CD14-positive monocyte (primary cell): ENCODE results near the gene HES4. TPM values are rescaled to one million over a fixed set of nuclear protein-coding genes. Genes with fewer than 3 reads are reported as not detected.
A peak's percentile ranks its signal among the peaks of the same experiment; 100 is the strongest.

Experiments used
- DNase-seq, 3 donors: peaks; one replicate each; pipeline ENCODE4 v3.0.0-alpha.2; 2011 to 2022
- H2AFZ ChIP-seq: 2 replicates; pipeline ENCODE4 v1.6.0; 2012; ENCODE audit warnings: mild to moderate bottlenecking, low read depth, low read length, inconsistent platforms; ENCODE audit not compliant: insufficient read depth, poor library complexity, severe bottlenecking
- H3K27ac ChIP-seq, 2 donors: 1 replicate in 1 of 2; 2 replicates in 1 of 2; pipeline ENCODE4 v1.5.1; 2012 to 2013; ENCODE audit warnings: low read length in 2 of 2, control low read depth in 1 of 2, inconsistent platforms in 1 of 2, low read depth in 1 of 2, mild to moderate bottlenecking in 1 of 2
- H3K27me3 ChIP-seq, 2 donors: one replicate each; pipeline versions ENCODE4 v1.6.0 to v1.6.1; 2011 to 2013; ENCODE audit warnings: low read length in 2 of 2; ENCODE audit not compliant: control insufficient read depth in 2 of 2, insufficient read depth in 2 of 2
- H3K36me3 ChIP-seq, 2 donors: replicated peaks in 1 of 2; 1 replicate in 1 of 2; 2 replicates in 1 of 2; pipeline versions ENCODE4 v1.5.1 to v1.6.1; 2012 to 2013; ENCODE audit warnings: low read length in 2 of 2, control low read depth in 1 of 2, inconsistent platforms in 1 of 2, mild to moderate bottlenecking in 1 of 2; ENCODE audit not compliant: insufficient read depth in 2 of 2, control insufficient read depth in 1 of 2
- H3K4me1 ChIP-seq, 2 donors: 1 replicate in 1 of 2; 2 replicates in 1 of 2; pipeline versions ENCODE4 v1.5.1 to v1.6.1; 2012 to 2013; ENCODE audit warnings: low read length in 2 of 2, control low read depth in 1 of 2, inconsistent platforms in 1 of 2, mild to moderate bottlenecking in 1 of 2, moderate library complexity in 1 of 2; ENCODE audit not compliant: insufficient read depth in 2 of 2, control insufficient read depth in 1 of 2
- H3K4me2 ChIP-seq: replicated peaks from 2 replicates; pipeline ENCODE3; 2012; ENCODE audit warnings: low read length, moderate library complexity, mild to moderate bottlenecking; ENCODE audit not compliant: poor library complexity, severe bottlenecking; ENCODE audit errors: extremely low read depth
- H3K4me3 ChIP-seq, 3 experiments: fragments of 200-600 bp in 1 of 3; sonication (generic) in 1 of 3; replicated peaks in 1 of 3; 1 replicate in 2 of 3; 2 replicates in 1 of 3; pipeline ENCODE4 v1.5.1; 2011 to 2013; ENCODE audit warnings: low read length in 3 of 3, mild to moderate bottlenecking in 3 of 3, control low read depth in 2 of 3, low read depth in 2 of 3, inconsistent platforms in 1 of 3, moderate library complexity in 1 of 3
- H3K79me2 ChIP-seq: 2 replicates; pipeline ENCODE4 v1.6.0; 2012; ENCODE audit warnings: mild to moderate bottlenecking, control low read depth, inconsistent platforms, low read length, moderate library complexity; ENCODE audit not compliant: insufficient read depth
- H3K9ac ChIP-seq: 2 replicates; pipeline ENCODE4 v1.6.0; 2017; ENCODE audit warnings: low read length, mild to moderate bottlenecking; ENCODE audit not compliant: insufficient read depth, poor library complexity, severe bottlenecking
- H3K9me3 ChIP-seq, 2 donors: replicated peaks in 1 of 2; 1 replicate in 1 of 2; 2 replicates in 1 of 2; pipeline versions ENCODE4 v1.5.1 to v1.6.1; 2012 to 2013; ENCODE audit warnings: low read length in 2 of 2, control low read depth in 1 of 2; ENCODE audit not compliant: control insufficient read depth in 1 of 2, insufficient read depth in 1 of 2
- H4K20me1 ChIP-seq: 2 replicates; pipeline ENCODE4 v1.6.0; 2012; ENCODE audit warnings: mild to moderate bottlenecking, low read length, control low read depth, moderate library complexity; ENCODE audit not compliant: insufficient read depth
- H3K27ac Mint-ChIP-seq, 7 donors: one replicate each; pipeline ENCODE4 v1.8.0; 2020; ENCODE audit warnings: mild to moderate bottlenecking in 7 of 7, mixed read lengths in 7 of 7, moderate library complexity in 6 of 7, inconsistent platforms in 2 of 7
- H3K27me3 Mint-ChIP-seq, 3 donors: one replicate each; pipeline ENCODE4 v1.8.0; 2021 to 2022; ENCODE audit warnings: low read depth in 3 of 3, mild to moderate bottlenecking in 3 of 3, mixed read lengths in 3 of 3, moderate library complexity in 3 of 3, inconsistent platforms in 1 of 3
- H3K36me3 Mint-ChIP-seq, 2 donors: one replicate each; pipeline ENCODE4 v1.8.0; 2020; ENCODE audit warnings: mixed read lengths in 2 of 2, inconsistent platforms in 1 of 2, mild to moderate bottlenecking in 1 of 2
- H3K4me1 Mint-ChIP-seq: one replicate; pipeline ENCODE4 v1.8.0; 2020; ENCODE audit warnings: mild to moderate bottlenecking, mixed read lengths
- H3K4me3 Mint-ChIP-seq, 2 donors: one replicate each; pipeline ENCODE4 v1.8.0; 2020; ENCODE audit warnings: mild to moderate bottlenecking in 2 of 2, mixed read lengths in 2 of 2, moderate library complexity in 1 of 2
- H3K9me3 Mint-ChIP-seq, 7 donors: one replicate each; pipeline ENCODE4 v1.8.0; 2020 to 2022; ENCODE audit warnings: mixed read lengths in 7 of 7, mild to moderate bottlenecking in 6 of 7, moderate library complexity in 6 of 7, inconsistent platforms in 2 of 7
- CTCF ChIP-seq: fragments of 200-600 bp; IDR thresholded peaks from one replicate; pipeline ENCODE4 v1.8.0; 2022; ENCODE audit warnings: antibody characterized with exemption, mild to moderate bottlenecking
- WGBS: methylation state at CpG from one replicate; pipeline ENCODE4 v1.1.5; 2013; ENCODE audit warnings: missing lambda C conversion rate; ENCODE audit not compliant: insufficient coverage; 5-methylcytosine and 5-hydroxymethylcytosine counted together
- intact Hi-C, 2 donors: fragments of 100-400 bp; cut with micrococcal nuclease; formaldehyde crosslinking; loops; one replicate each; pipeline versions ENCODE4 v1.15.0 to v1.15.1; 2023
- polyA minus RNA-seq: library from RNA; depleted of rRNA, polyadenylated mRNA; stranded (reverse); fragments of >200 nt; gene quantifications from 2 replicates; pipeline ENCODE4 v1.2.3, GENCODE V29; 2012
- polyA plus RNA-seq, 3 donors: library from polyadenylated mRNA; depleted of rRNA in 1 of 3; unstranded in 2 of 3; stranded (reverse) in 1 of 3; fragments of 300-500 nt in 2 of 3; fragments of >200 nt in 1 of 3; fragmentation: Illumina TruSeq in 2 of 3; gene quantifications; 1 replicate in 2 of 3; 2 replicates in 1 of 3; pipeline ENCODE4 v1.2.3, GENCODE V29; 2012 to 2021
- total RNA-seq, 12 experiments: library from RNA in 1 of 12; stranded (reverse) in 1 of 12; fragments of 120-200 nt in 1 of 12; gene quantifications; one replicate each; pipeline ENCODE4 v1.2.4 and lab custom pipeline; 2013 to 2026; ENCODE audit warnings: mixed read lengths in 6 of 12, inconsistent platforms in 1 of 12

The HES4 gene
- total RNA-seq (2013), result 6.4 TPM
- 10 to 100 TPM in 1 of 3 donors, 1 to 10 TPM in 2; 1.4 to 26.8 (median 2.0) TPM for polyA plus RNA-seq
- polyA minus RNA-seq, result 19.1 and 22.2 TPM in 2 replicates
- total RNA-seq (lab: John Stamatoyannopoulos, UW), result 6.3 to 25.7 (median 11.0) reads per million in 11 experiments

DNA sequence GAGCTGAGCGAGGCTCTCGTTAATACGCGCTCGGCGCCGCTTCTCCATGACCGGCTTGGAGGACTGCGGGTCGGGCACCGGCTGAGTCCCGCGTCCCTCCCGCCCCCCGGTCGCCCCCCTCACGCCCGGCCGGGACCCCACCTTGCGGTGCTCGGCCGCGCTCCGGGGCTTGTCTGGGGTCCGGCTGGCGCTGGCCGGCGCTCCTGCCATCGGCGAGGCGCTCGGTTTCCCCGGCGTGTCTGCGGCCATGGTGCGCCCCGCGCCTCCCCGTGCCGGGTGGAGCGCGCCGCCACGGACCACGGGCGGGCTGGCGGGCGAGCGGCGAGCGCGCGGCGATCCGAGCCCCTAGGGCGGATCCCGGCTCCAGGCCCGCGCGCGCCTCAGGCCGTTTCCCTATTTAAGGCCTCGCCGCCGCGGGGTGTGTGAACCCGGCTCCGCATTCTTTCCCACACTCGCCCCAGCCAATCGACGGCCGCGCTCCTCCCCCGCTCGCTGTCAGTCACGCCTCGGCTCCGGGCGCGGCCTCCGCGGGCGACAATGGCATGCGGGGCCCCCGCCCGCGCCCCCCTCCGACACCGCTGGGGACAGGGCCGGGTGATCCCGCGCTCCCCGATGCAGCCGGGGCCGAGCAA lies at the start of gene HES4:
HES4 (minus strand) TSS at position 373 of the 632 bp plus-strand sequence; CDS start at position 249, 124 bp downstream.
- H3K27ac ChIP-seq, result peak within 1 kb of the TSS in 1 of 2 donors; percentile 45
- Mint-ChIP-seq H3K9me3 (peaks cover 2 to 28% (median 5%) of the 10 kb centered on the region in 7 donors), H3K27me3 (peaks cover 68 to 91% (median 72%) of the 10 kb centered on the region in 3 donors), H3K4me1 (peaks cover 17% of the 10 kb centered on the region), H3K4me3 (peak within 1 kb of the TSS; percentile 59 to 89), H3K27ac (peak within 1 kb of the TSS in 6 of 7 donors; percentile 73 to 93 (median 81)), H3K36me3 (peaks cover 0 to 6% of the 10 kb centered on the region in 2 donors)
- TF ChIP-seq CTCF, result no peak
- peaks cover 12% of the 10 kb centered on the region for H4K20me1 ChIP-seq
- peak within 1 kb of the TSS; percentile 18 to 64 (median 47) for H3K4me3 ChIP-seq
- no peaks in the 10 kb centered on the region for H3K36me3 ChIP-seq
- H2AFZ ChIP-seq, result peak within 1 kb of the TSS; percentile 65
- intact Hi-C loops, result no loop called here
- peak within 1 kb of the TSS; percentile 62 for H3K4me2 ChIP-seq
- under 1% methylated on average over 94 of the region's 95 CpGs for WGBS
- H3K9me3 ChIP-seq, result peaks cover 0 to 21% of the 10 kb centered on the region in 2 donors
- peaks cover 34 to 79% of the 10 kb centered on the region in 2 donors for H3K27me3 ChIP-seq
- H3K79me2 ChIP-seq, result no peaks in the 10 kb centered on the region
- DNase-seq, result peak; percentile 72 to 85 (median 84)
- peak within 1 kb of the TSS; percentile 54 for H3K9ac ChIP-seq
- peaks cover 11 to 33% of the 10 kb centered on the region in 2 donors for H3K4me1 ChIP-seq

DNA sequence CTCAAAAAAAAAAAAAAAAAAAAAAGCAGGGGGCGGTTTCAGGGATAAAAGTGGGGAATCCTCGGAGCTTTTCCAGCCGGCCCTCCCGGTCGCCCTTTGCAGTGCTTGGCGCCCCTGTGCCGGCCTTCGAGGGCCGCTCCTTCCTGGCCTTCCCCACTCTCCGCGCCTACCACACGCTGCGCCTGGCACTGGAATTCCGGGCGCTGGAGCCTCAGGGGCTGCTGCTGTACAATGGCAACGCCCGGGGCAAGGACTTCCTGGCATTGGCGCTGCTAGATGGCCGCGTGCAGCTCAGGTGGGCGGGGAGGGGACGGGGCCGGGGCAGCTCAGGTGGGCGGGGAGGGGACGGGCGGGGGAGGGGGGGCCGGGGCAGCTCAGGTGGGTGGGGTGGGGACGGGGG lies 48.9 kb upstream of the HES4 start:
- Histone ChIP-seq H3K9me3 (no peaks in the 10 kb centered on the region), H3K36me3 (no peaks in the 10 kb centered on the region), H3K79me2 (no peaks in the 10 kb centered on the region), H3K4me3 (no peak overlapping the region), H3K4me2 (no peak overlapping the region), H2AFZ (no peak overlapping the region), H3K27ac (no peak overlapping the region), H4K20me1 (no peaks in the 10 kb centered on the region), H3K4me1 (no peaks in the 10 kb centered on the region), H3K27me3 (no peaks in the 10 kb centered on the region), H3K9ac (no peak overlapping the region)
- Mint-ChIP-seq H3K9me3 (peaks cover 0 to 2% (median 0%) of the 10 kb centered on the region in 7 donors), H3K4me1 (no peaks in the 10 kb centered on the region), H3K4me3 (no peak overlapping the region), H3K27me3 (peaks cover 0 to 4% (median 2%) of the 10 kb centered on the region in 3 donors), H3K27ac (no peak overlapping the region), H3K36me3 (no peaks in the 10 kb centered on the region)
- DNase-seq, result no peak
- WGBS, result 97% methylated on average over 13 of the region's 28 CpGs
- no peak for TF ChIP-seq CTCF
- intact Hi-C loops, result no loop called here
